Left ventricle myocardium inferior (tissue), 1 donor: ENCODE data around the gene ALOX5. TPM values are rescaled to one million over a fixed set of nuclear protein-coding genes. Genes with fewer than 3 reads are reported as not detected.

Source experiments
- DNase-seq: peaks from one replicate; pipeline ENCODE4 v3.0.0-alpha.2; 2020
- H3K27ac ChIP-seq: fragments of 200-600 bp; replicated peaks from 2 replicates; pipeline ENCODE4 v1.8.0; 2021
- H3K27me3 ChIP-seq: fragments of 200-600 bp; 2 replicates; pipeline ENCODE4 v1.8.0; 2021; ENCODE audit warnings: low read depth
- H3K36me3 ChIP-seq: fragments of 200-600 bp; 2 replicates; pipeline ENCODE4 v1.8.0; 2021
- H3K4me1 ChIP-seq: fragments of 200-600 bp; 2 replicates; pipeline ENCODE4 v1.8.0; 2021
- H3K4me3 ChIP-seq: fragments of 200-600 bp; 2 replicates; pipeline ENCODE4 v1.8.0; 2021; ENCODE audit warnings: mild to moderate bottlenecking, moderate library complexity
- H3K9me3 ChIP-seq: fragments of 200-600 bp; replicated peaks from 2 replicates; pipeline ENCODE4 v1.8.0; 2021
- CTCF ChIP-seq: fragments of 200-600 bp; IDR thresholded peaks from 2 replicates; pipeline ENCODE4 v1.8.0; 2021; ENCODE audit warnings: antibody characterized with exemption, mild to moderate bottlenecking, borderline replicate concordance
- intact Hi-C: fragments of 100-400 bp; cut with micrococcal nuclease; formaldehyde crosslinking; loops from one replicate; pipeline ENCODE4 v1.11.0; 2022
- total RNA-seq: library from RNA; stranded (reverse); fragmentation: NEBNext Ultra II Directional; extraction: Animal tissue kit (Norgen Biotek cat#: 25700); gene quantifications from one replicate; pipeline ENCODE4 v1.2.1, GENCODE V29; 2021
- donor health status: DM: no; HTN: yes; CAD: no; lungs with severe emphysema.

ALOX5 gene
- total RNA-seq, 1 donor from 2014 or later: 3.2 TPM

- intact Hi-C loops: no loop called here
- Histone ChIP-seq H3K27ac (peak overlapping the region; percentile 78), H3K4me3 (no peak overlapping the region), H3K27me3 (no peaks in the 10 kb centered on the region), H3K9me3 (no peaks in the 10 kb centered on the region), H3K4me1 (peaks cover 32% of the 10 kb centered on the region), H3K36me3 (peaks cover 8% of the 10 kb centered on the region)
- no peak for TF ChIP-seq CTCF
- DNase-seq: no peak
These were observed 78.3 kb downstream of the ALOX5 start for GRCh38 chr10:45452268-45452667.

GRCh38 chr10:45452743-45453452, 78.9 kb downstream of the ALOX5 start:
- Histone ChIP-seq H3K9me3 (no peaks in the 10 kb centered on the region), H3K4me3 (no peak overlapping the region), H3K4me1 (peaks cover 32% of the 10 kb centered on the region), H3K36me3 (peaks cover 14% of the 10 kb centered on the region), H3K27me3 (no peaks in the 10 kb centered on the region), H3K27ac (peak overlapping the region; percentile 78)
- DNase-seq: no peak
- intact Hi-C loops: no loop called here
- TF ChIP-seq CTCF: no peak

GRCh38 chr10:45453639-45454255, 79.7 kb downstream of the ALOX5 start:
- H3K27me3 ChIP-seq: no peaks in the 10 kb centered on the region
- TF ChIP-seq CTCF: no peak
- peaks cover 32% of the 10 kb centered on the region for H3K4me1 ChIP-seq
- peak overlapping the region; percentile 78 for H3K27ac ChIP-seq
- DNase-seq: no peak
- H3K9me3 ChIP-seq: no peaks in the 10 kb centered on the region
- peaks cover 23% of the 10 kb centered on the region for H3K36me3 ChIP-seq
- no peak overlapping the region for H3K4me3 ChIP-seq
- intact Hi-C loops: no loop called here

- Histone ChIP-seq H3K4me1 (peaks cover 32% of the 10 kb centered on the region), H3K4me3 (no peak overlapping the region), H3K27me3 (no peaks in the 10 kb centered on the region), H3K36me3 (peaks cover 28% of the 10 kb centered on the region), H3K27ac (peak overlapping the region; percentile 78), H3K9me3 (no peaks in the 10 kb centered on the region)
- intact Hi-C loops: no loop called here
- DNase-seq: no peak
- TF ChIP-seq CTCF: no peak
These were observed 80.2 kb downstream of the ALOX5 start for GRCh38 chr10:45454262-45454661.

- H3K36me3 ChIP-seq: peaks cover 32% of the 10 kb centered on the region
These were observed 80.8 kb downstream of the ALOX5 start for GRCh38 chr10:45454859-45455258.

More at GRCh38 chr10:45454859-45455258, 80.8 kb downstream of the ALOX5 start:
- no peaks in the 10 kb centered on the region for H3K9me3 ChIP-seq
- H3K4me3 ChIP-seq: no peak overlapping the region
- H3K27me3 ChIP-seq: no peaks in the 10 kb centered on the region
- TF ChIP-seq CTCF: no peak
- intact Hi-C loops: no loop called here
- no peak for DNase-seq
- H3K4me1 ChIP-seq: peaks cover 38% of the 10 kb centered on the region
- no peak overlapping the region for H3K27ac ChIP-seq
